ENCODE measurements around the gene MAPRE2.

DNA sequence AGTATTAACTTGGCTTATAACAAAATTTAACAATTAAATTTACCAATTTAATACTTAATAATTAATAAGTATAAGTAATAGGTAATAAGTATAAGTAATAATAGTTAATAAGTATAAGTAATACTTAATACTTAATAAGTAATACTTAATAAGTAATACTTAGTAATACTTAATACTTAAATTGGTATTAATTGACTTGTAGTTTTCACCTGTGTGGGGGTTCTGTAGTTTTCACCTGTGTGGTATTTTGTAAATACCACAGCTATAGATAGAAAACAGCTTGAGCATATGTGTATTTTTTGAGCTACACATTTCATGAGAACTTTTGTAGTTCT is 55.4 kb downstream of the MAPRE2 start:
- TF ChIP-seq, protein P1, sequence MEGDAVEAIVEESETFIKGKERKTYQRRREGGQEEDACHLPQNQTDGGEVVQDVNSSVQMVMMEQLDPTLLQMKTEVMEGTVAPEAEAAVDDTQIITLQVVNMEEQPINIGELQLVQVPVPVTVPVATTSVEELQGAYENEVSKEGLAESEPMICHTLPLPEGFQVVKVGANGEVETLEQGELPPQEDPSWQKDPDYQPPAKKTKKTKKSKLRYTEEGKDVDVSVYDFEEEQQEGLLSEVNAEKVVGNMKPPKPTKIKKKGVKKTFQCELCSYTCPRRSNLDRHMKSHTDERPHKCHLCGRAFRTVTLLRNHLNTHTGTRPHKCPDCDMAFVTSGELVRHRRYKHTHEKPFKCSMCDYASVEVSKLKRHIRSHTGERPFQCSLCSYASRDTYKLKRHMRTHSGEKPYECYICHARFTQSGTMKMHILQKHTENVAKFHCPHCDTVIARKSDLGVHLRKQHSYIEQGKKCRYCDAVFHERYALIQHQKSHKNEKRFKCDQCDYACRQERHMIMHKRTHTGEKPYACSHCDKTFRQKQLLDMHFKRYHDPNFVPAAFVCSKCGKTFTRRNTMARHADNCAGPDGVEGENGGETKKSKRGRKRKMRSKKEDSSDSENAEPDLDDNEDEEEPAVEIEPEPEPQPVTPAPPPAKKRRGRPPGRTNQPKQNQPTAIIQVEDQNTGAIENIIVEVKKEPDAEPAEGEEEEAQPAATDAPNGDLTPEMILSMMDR (IDR thresholded peaks at IDR 0.05), result no peak
- TF ChIP-seq EP300 (IDR thresholded peaks at IDR 0.05), result no peak
- TF ChIP-seq POLR2AphosphoS5 (IDR thresholded peaks at IDR 0.05), result no peak

Measured in gastroesophageal sphincter (tissue), 3 donors.